ENCODE results near the gene FAM170B.

Gene FAM170B

GRCh38 chr10:49168171-49168540, 34.3 kb upstream of the FAM170B start:
- no peak for ATAC-seq
- TF ChIP-seq ESRRG (CRISPR knock-in tag; IDR thresholded peaks at IDR 0.05) (no peak), ZNF565 (CRISPR knock-in tag; conservative IDR thresholded peaks at IDR 0.05; ENCODE audit: low read depth) (no peak), OSR1 (CRISPR knock-in tag; IDR thresholded peaks at IDR 0.05) (no peak), ZNF70 (CRISPR knock-in tag; IDR thresholded peaks at IDR 0.05) (no peak), TCF4 (CRISPR knock-in tag; IDR thresholded peaks at IDR 0.05; ENCODE audit: borderline replicate concordance) (no peak), SNAI2 (CRISPR knock-in tag; IDR thresholded peaks at IDR 0.05) (no peak), CREB5 (CRISPR knock-in tag; IDR thresholded peaks at IDR 0.05; ENCODE audit: low read depth) (no peak), ARNTL (CRISPR knock-in tag; IDR thresholded peaks at IDR 0.05; ENCODE audit: borderline replicate concordance, low read depth) (no peak), RARB (CRISPR knock-in tag; IDR thresholded peaks at IDR 0.05) (no peak), TOX (CRISPR knock-in tag; IDR thresholded peaks at IDR 0.05; ENCODE audit: borderline replicate concordance) (no peak), ZFP30 (CRISPR knock-in tag; IDR thresholded peaks at IDR 0.05) (no peak), ZC3H10 (CRISPR knock-in tag; IDR thresholded peaks at IDR 0.05) (no peak), GLIS3 (CRISPR knock-in tag; IDR thresholded peaks at IDR 0.05) (no peak), ZNF8 (CRISPR knock-in tag; IDR thresholded peaks at IDR 0.05) (no peak)
- TF ChIP-seq, protein P1, sequence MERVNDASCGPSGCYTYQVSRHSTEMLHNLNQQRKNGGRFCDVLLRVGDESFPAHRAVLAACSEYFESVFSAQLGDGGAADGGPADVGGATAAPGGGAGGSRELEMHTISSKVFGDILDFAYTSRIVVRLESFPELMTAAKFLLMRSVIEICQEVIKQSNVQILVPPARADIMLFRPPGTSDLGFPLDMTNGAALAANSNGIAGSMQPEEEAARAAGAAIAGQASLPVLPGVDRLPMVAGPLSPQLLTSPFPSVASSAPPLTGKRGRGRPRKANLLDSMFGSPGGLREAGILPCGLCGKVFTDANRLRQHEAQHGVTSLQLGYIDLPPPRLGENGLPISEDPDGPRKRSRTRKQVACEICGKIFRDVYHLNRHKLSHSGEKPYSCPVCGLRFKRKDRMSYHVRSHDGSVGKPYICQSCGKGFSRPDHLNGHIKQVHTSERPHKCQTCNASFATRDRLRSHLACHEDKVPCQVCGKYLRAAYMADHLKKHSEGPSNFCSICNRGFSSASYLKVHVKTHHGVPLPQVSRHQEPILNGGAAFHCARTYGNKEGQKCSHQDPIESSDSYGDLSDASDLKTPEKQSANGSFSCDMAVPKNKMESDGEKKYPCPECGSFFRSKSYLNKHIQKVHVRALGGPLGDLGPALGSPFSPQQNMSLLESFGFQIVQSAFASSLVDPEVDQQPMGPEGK (CRISPR knock-in tag; IDR thresholded peaks at IDR 0.05; ENCODE audit: borderline replicate concordance) = no peak

- TF ChIP-seq ISL1 (CRISPR knock-in tag; IDR thresholded peaks at IDR 0.05) (no peak), GLIS3 (CRISPR knock-in tag; IDR thresholded peaks at IDR 0.05) (no peak), ZNF70 (CRISPR knock-in tag; IDR thresholded peaks at IDR 0.05) (no peak), OSR1 (CRISPR knock-in tag; IDR thresholded peaks at IDR 0.05) (no peak), ZFP3 (CRISPR knock-in tag; IDR thresholded peaks at IDR 0.05) (no peak), TOX (CRISPR knock-in tag; IDR thresholded peaks at IDR 0.05; ENCODE audit: borderline replicate concordance) (no peak), CREB5 (CRISPR knock-in tag; IDR thresholded peaks at IDR 0.05; ENCODE audit: low read depth) (no peak), PPARA (CRISPR knock-in tag; IDR thresholded peaks at IDR 0.05; ENCODE audit: borderline replicate concordance) (no peak)
- ATAC-seq = no peak
Observed at GRCh38 chr10:49167425-49168170, 33.8 kb upstream of the FAM170B start.

GRCh38 chr10:49166484-49167400, 32.9 kb upstream of the FAM170B start:
- TF ChIP-seq TOX (CRISPR knock-in tag; IDR thresholded peaks at IDR 0.05; ENCODE audit: borderline replicate concordance) (no peak), ZC3H10 (CRISPR knock-in tag; IDR thresholded peaks at IDR 0.05) (no peak), ZNF565 (CRISPR knock-in tag; conservative IDR thresholded peaks at IDR 0.05; ENCODE audit: low read depth) (no peak), ZNF70 (CRISPR knock-in tag; IDR thresholded peaks at IDR 0.05) (no peak)
- ATAC-seq = no peak

- ATAC-seq = no peak
- TF ChIP-seq ZNF8 (CRISPR knock-in tag; IDR thresholded peaks at IDR 0.05) = no peak
Observed at GRCh38 chr10:49165821-49166483, 32.1 kb upstream of the FAM170B start.

- no peak for ATAC-seq
- TF ChIP-seq GLIS3 (CRISPR knock-in tag; IDR thresholded peaks at IDR 0.05) (no peak), CREB5 (CRISPR knock-in tag; IDR thresholded peaks at IDR 0.05; ENCODE audit: low read depth) (no peak)
Observed at GRCh38 chr10:49165259-49165658, 31.4 kb upstream of the FAM170B start.

Measured in SK-N-SH treated with all-trans-retinoic acid at 6 μM for 48 hours (cell line).